Measurements from ENCODE around the gene OTX2. TPM values are rescaled to one million over a fixed set of nuclear protein-coding genes. Genes with fewer than 3 reads are reported as not detected.

The OTX2 gene
- total RNA-seq, 2 donors from 2014 or later: not detected

DNA sequence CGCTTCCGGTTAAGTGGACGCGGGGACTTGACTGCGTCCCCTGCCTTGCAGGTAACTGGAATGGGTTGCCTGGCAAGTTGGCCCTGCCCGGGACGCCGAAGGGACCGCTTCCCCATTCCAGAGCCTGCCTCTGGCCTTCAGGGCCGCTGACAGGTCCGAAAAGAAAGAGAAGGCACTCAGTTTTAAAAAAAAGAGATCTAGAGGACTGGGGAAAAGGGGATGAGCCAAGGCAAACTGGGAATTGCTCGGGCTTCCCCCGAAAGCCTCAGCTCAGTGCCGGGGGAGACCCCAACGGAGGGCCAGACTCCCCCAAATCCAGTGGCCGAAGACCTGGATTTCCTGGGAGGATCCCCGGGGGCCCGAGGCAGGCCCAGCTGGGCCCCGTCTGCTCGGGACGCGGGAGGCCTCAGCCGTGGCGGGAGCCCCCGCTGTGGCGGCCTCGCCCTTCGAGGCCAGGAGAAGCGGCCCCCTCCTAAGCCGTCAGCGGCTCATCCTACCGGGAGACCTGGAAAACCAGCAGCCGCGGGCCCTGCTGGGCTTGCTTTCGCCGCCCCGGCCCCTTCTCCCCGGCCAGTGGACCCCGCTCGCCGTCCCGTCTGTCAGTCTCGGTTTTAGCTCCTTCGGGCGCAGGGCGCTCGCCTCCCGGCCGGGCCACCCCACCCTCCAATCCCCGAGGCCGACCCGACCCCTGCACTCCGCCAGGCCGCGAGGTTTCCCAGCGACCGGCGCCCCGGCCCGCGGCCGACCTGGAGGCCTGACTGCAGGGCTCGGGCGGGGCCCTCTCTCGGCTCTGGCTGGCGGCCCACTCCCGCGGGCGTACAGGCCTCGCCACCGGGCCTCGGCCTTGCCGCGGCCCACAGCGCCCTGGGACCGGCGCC is 12.5 kb downstream of the OTX2 start:
- Histone ChIP-seq H3K9me3 (no peaks in the 10 kb centered on the region), H3K4me3 (no peak overlapping the region), H3K4me1 (peaks cover 32% of the 10 kb centered on the region), H3K27ac (no peak overlapping the region), H3K27me3 (peaks cover 10 to 43% of the 10 kb centered on the region in 2 donors), H3K36me3 (replicated peaks in 1 of 2; ENCODE audit: insufficient read depth in 1 of 2, low read depth in 2 of 2) (no peaks in the 10 kb centered on the region)
- TF ChIP-seq, protein P1, sequence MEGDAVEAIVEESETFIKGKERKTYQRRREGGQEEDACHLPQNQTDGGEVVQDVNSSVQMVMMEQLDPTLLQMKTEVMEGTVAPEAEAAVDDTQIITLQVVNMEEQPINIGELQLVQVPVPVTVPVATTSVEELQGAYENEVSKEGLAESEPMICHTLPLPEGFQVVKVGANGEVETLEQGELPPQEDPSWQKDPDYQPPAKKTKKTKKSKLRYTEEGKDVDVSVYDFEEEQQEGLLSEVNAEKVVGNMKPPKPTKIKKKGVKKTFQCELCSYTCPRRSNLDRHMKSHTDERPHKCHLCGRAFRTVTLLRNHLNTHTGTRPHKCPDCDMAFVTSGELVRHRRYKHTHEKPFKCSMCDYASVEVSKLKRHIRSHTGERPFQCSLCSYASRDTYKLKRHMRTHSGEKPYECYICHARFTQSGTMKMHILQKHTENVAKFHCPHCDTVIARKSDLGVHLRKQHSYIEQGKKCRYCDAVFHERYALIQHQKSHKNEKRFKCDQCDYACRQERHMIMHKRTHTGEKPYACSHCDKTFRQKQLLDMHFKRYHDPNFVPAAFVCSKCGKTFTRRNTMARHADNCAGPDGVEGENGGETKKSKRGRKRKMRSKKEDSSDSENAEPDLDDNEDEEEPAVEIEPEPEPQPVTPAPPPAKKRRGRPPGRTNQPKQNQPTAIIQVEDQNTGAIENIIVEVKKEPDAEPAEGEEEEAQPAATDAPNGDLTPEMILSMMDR (IDR thresholded peaks at IDR 0.05): no peak
- TF ChIP-seq POLR2A (IDR thresholded peaks at IDR 0.05): no peak
- DNase-seq (peak in 1 of 4 donors; percentile 37), ATAC-seq (peak; percentile 45)
- intact Hi-C loops (cut with DNase I): no loop called here
- 3% methylated on average over 32 to 53 of the region's 77 CpGs for WGBS, 2 donors

- Histone ChIP-seq H3K9me3 (no peaks in the 10 kb centered on the region), H3K4me1 (peaks cover 32% of the 10 kb centered on the region), H3K27me3 (peaks cover 10 to 46% of the 10 kb centered on the region in 2 donors), H3K27ac (no peak overlapping the region), H3K36me3 (replicated peaks in 1 of 2; ENCODE audit: insufficient read depth in 1 of 2, low read depth in 2 of 2) (no peaks in the 10 kb centered on the region), H3K4me3 (no peak overlapping the region)
- ATAC-seq (no peak), DNase-seq (no peak)
- 10 to 18% methylated on average over 23 of the region's 23 CpGs for WGBS, 2 donors
- TF ChIP-seq POLR2A (IDR thresholded peaks at IDR 0.05): no peak
- TF ChIP-seq, protein P1 (IDR thresholded peaks at IDR 0.05): no peak
- intact Hi-C loops (cut with DNase I): no loop called here
Observed at GRCh38 chr14:56797003-56797568, 13.2 kb downstream of the OTX2 start.

DNA sequence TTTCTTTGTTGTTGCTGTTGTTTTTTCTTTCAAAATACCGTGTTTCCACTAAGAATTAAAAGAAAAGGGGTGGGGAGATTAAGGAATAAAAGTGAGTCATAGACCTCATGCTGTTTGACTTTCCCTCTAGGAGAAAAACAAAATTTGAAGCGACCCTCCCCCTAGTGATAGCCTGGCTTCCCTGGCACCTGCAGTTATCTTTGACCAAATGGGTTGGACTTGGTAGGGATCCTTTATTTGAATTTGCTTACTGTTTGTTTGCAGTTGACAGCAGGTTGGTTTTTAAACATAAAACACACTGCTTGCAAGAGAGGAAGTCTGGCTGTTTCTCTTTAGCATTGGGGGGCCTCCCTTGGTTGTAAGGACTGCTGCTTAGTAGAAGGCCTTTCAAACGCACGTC is 14.0 kb downstream of the OTX2 start:
- H3K4me1 ChIP-seq: peaks cover 32% of the 10 kb centered on the region
- no peak overlapping the region for H3K4me3 ChIP-seq
- DNase-seq: no peak
- H3K9me3 ChIP-seq: no peaks in the 10 kb centered on the region
- TF ChIP-seq, protein P1 (IDR thresholded peaks at IDR 0.05): no peak
- no peak for TF ChIP-seq POLR2A (IDR thresholded peaks at IDR 0.05)
- H3K27ac ChIP-seq: no peak overlapping the region
- H3K36me3 ChIP-seq (replicated peaks in 1 of 2; ENCODE audit: insufficient read depth in 1 of 2, low read depth in 2 of 2): no peaks in the 10 kb centered on the region
- 51 to 57% methylated on average over 4 of the region's 4 CpGs for WGBS, 2 donors
- intact Hi-C loops (cut with DNase I): no loop called here
- no peak for ATAC-seq
- peaks cover 10 to 46% of the 10 kb centered on the region in 2 donors for H3K27me3 ChIP-seq

DNA sequence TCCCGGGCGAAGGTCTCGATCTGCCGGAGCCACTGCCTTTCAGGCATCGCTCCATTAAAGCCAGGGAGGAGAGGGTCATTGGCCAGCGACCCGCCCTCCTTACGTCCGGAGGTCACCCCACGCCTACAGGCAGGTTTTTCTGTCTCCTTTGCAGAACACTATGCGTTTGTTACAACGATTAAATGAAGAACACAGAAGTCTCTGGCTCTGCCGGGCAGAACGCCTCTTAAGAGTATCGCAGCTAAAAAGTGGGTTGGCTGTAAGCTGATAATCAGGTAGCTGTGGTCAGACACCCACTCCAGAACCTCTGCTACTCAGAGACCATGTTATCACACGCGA is 15.0 kb downstream of the OTX2 start:
- Histone ChIP-seq H3K27ac (no peak overlapping the region), H3K27me3 (peaks cover 10 to 40% of the 10 kb centered on the region in 2 donors), H3K4me1 (peaks cover 32% of the 10 kb centered on the region), H3K9me3 (no peaks in the 10 kb centered on the region), H3K36me3 (replicated peaks in 1 of 2; ENCODE audit: insufficient read depth in 1 of 2, low read depth in 2 of 2) (no peaks in the 10 kb centered on the region), H3K4me3 (no peak overlapping the region)
- no peak for TF ChIP-seq POLR2A (IDR thresholded peaks at IDR 0.05)
- TF ChIP-seq, protein P1 (IDR thresholded peaks at IDR 0.05): no peak
- no peak for DNase-seq
- no peak for ATAC-seq
- 18 to 33% methylated on average over 15 to 17 of the region's 17 CpGs for WGBS, 2 donors
- intact Hi-C loops (cut with DNase I): no loop called here

All from body of pancreas (tissue), 4 donors.